HG03108 (cell line): Measurements from ENCODE around the gene EFEMP1.
"Not testable (repeated sequence)": the region's sequence is repeated elsewhere in the genome, so short reads cannot be mapped to it uniquely, and the experiment has no call there.

Experiments used
- ATAC-seq: cut with Tn5 transposase; IDR thresholded peaks from one replicate; pipeline ENCODE4 v1.9.1; 2021; ENCODE audit warnings: moderate library complexity; ENCODE audit not compliant: unreplicated experiment

Gene EFEMP1

GRCh38 chr2:55869637-55870325 is 53.8 kb downstream of the EFEMP1 start:
- no peak for ATAC-seq

GRCh38 chr2:55865096-55865835 is 58.3 kb downstream of the EFEMP1 start:
- ATAC-seq, result no peak

GRCh38 chr2:55864351-55865084 is 59.1 kb downstream of the EFEMP1 start:
- no peak for ATAC-seq

- ATAC-seq, result no peak
Observed at GRCh38 chr2:55862673-55863390, 60.8 kb downstream of the EFEMP1 start.

GRCh38 chr2:55862246-55862645 is 61.3 kb downstream of the EFEMP1 start:
- no peak for ATAC-seq

GRCh38 chr2:55861733-55862132 is 61.8 kb downstream of the EFEMP1 start:
- ATAC-seq, result no peak

- no peak for ATAC-seq
Observed at GRCh38 chr2:55860832-55861231, 62.8 kb downstream of the EFEMP1 start.

- no peak for ATAC-seq
Observed at GRCh38 chr2:55859875-55860274, 63.7 kb downstream of the EFEMP1 start.

- ATAC-seq, result no peak
Observed at GRCh38 chr2:55857766-55858165, 65.8 kb downstream of the EFEMP1 start.

- no peak for ATAC-seq
Observed at GRCh38 chr2:55856936-55857335, 66.6 kb downstream of the EFEMP1 start.

GRCh38 chr2:55848096-55848495 is 75.5 kb downstream of the EFEMP1 start:
- no peak for ATAC-seq

- ATAC-seq, result no peak
Observed at GRCh38 chr2:55846426-55846825, 77.2 kb downstream of the EFEMP1 start.

- ATAC-seq, result no peak
Observed at GRCh38 chr2:55844986-55845385, 78.6 kb downstream of the EFEMP1 start.

GRCh38 chr2:55843994-55844345 is 79.6 kb downstream of the EFEMP1 start:
- no peak for ATAC-seq

GRCh38 chr2:55843096-55843993 is 80.2 kb downstream of the EFEMP1 start:
- no peak for ATAC-seq

GRCh38 chr2:55842046-55842445 is 81.5 kb downstream of the EFEMP1 start:
- no peak for ATAC-seq

- ATAC-seq, result no peak
Observed at GRCh38 chr2:55840460-55840859, 83.1 kb downstream of the EFEMP1 start.

GRCh38 chr2:55839182-55839819 is 84.3 kb downstream of the EFEMP1 start:
- no peak for ATAC-seq

GRCh38 chr2:55838653-55839052 is 84.9 kb downstream of the EFEMP1 start:
- ATAC-seq, result no peak

- not testable (repeated sequence) for ATAC-seq
Observed at GRCh38 chr2:55838117-55838516, 85.5 kb downstream of the EFEMP1 start.
